ENCODE data around the gene STX18. TPM values are rescaled to one million over a fixed set of nuclear protein-coding genes. Genes with fewer than 3 reads are reported as not detected.

Gene STX18
- total RNA-seq, 4 donors from 2014 or later: 9.2 to 56.9 (median 42.1) TPM

GRCh38 chr4:4384837-4385236 lies 157.0 kb downstream of the STX18 start:
- 57% methylated on average over 5 of the region's 5 CpGs; no CpG with 5 or more reads in 1 of the 2 donors for WGBS, 2 donors (ENCODE audit: low coverage in 1 of 2)
- intact Hi-C loops (cut with DNase I; ENCODE audit: low total_unique reads): no loop called here
- H3K4me1 ChIP-seq: peaks cover 0 to 27% (median 23%) of the 10 kb centered on the region in 4 donors

DNA sequence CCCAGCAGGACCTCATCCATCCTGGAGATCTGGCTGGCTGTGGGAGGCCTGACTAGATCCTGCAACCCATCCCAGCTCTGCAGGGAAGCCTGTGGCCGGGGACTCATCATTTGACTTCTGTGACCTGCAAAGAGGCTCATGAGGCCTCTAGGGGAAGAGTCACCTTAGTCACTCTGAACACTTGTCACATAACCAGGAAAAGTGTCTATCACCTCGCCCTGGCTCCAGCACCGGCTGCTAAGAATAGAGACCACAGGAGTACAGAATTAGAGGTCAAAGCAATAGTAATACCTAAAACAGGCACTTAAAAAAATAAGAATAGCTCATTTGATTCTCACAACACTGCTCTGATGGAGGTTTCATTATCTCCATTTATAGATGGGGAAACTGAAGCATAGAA lies 158.8 kb downstream of the STX18 start:
- DNase-seq: no peak
- no peaks in the 10 kb centered on the region for H3K9me3 ChIP-seq
- intact Hi-C loops (cut with DNase I; ENCODE audit: low total_unique reads): no loop called here
- H3K27me3 ChIP-seq: peaks cover 55% of the 10 kb centered on the region
- 80% methylated on average over 3 of the region's 3 CpGs; no CpG with 5 or more reads in 1 of the 2 donors for WGBS, 2 donors (ENCODE audit: low coverage in 1 of 2)
- TF ChIP-seq EP300 (IDR thresholded peaks at IDR 0.05; ENCODE audit: low read depth) (no peak), POLR2AphosphoS5 (IDR thresholded peaks at IDR 0.05) (no peak), POLR2A (IDR thresholded peaks at IDR 0.05) (no peak)
- TF ChIP-seq, protein P1, sequence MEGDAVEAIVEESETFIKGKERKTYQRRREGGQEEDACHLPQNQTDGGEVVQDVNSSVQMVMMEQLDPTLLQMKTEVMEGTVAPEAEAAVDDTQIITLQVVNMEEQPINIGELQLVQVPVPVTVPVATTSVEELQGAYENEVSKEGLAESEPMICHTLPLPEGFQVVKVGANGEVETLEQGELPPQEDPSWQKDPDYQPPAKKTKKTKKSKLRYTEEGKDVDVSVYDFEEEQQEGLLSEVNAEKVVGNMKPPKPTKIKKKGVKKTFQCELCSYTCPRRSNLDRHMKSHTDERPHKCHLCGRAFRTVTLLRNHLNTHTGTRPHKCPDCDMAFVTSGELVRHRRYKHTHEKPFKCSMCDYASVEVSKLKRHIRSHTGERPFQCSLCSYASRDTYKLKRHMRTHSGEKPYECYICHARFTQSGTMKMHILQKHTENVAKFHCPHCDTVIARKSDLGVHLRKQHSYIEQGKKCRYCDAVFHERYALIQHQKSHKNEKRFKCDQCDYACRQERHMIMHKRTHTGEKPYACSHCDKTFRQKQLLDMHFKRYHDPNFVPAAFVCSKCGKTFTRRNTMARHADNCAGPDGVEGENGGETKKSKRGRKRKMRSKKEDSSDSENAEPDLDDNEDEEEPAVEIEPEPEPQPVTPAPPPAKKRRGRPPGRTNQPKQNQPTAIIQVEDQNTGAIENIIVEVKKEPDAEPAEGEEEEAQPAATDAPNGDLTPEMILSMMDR (IDR thresholded peaks at IDR 0.05): no peak
- no peaks in the 10 kb centered on the region for H3K36me3 ChIP-seq
- H3K27ac ChIP-seq: no peak overlapping the region
- peaks cover 0 to 24% (median 21%) of the 10 kb centered on the region in 4 donors for H3K4me1 ChIP-seq
- in situ Hi-C loops (cut with MboI; ENCODE audit: low pct_ligation_motif_present in 1 of 4, low pct_unique_long_range_greater_than_20kb in 1 of 4, low sequenced_read_pairs in 3 of 4): no loop called here
- H3K4me3 ChIP-seq: no peak overlapping the region

More at GRCh38 chr4:4384837-4385236, 157.0 kb downstream of the STX18 start:
- H3K27me3 ChIP-seq: peaks cover 70% of the 10 kb centered on the region
- H3K4me3 ChIP-seq: no peak overlapping the region
- DNase-seq: no peak
- in situ Hi-C loops (cut with MboI; ENCODE audit: low pct_ligation_motif_present in 1 of 4, low pct_unique_long_range_greater_than_20kb in 1 of 4, low sequenced_read_pairs in 3 of 4): no loop called here
- H3K27ac ChIP-seq: no peak overlapping the region
- TF ChIP-seq EP300 (IDR thresholded peaks at IDR 0.05; ENCODE audit: low read depth) (no peak), POLR2A (IDR thresholded peaks at IDR 0.05) (no peak), POLR2AphosphoS5 (IDR thresholded peaks at IDR 0.05) (no peak)
- TF ChIP-seq, protein P1 (IDR thresholded peaks at IDR 0.05): no peak
- no peaks in the 10 kb centered on the region for H3K9me3 ChIP-seq
- H3K36me3 ChIP-seq: no peaks in the 10 kb centered on the region

GRCh38 chr4:4379540-4380087 lies 162.2 kb downstream of the STX18 start:
- Histone ChIP-seq H3K27ac (no peak overlapping the region), H3K27me3 (peaks cover 25% of the 10 kb centered on the region), H3K36me3 (no peaks in the 10 kb centered on the region), H3K4me3 (no peak overlapping the region), H3K4me1 (no peaks in the 10 kb centered on the region), H3K9me3 (no peaks in the 10 kb centered on the region)
- in situ Hi-C loops (cut with MboI; ENCODE audit: low pct_ligation_motif_present in 1 of 4, low pct_unique_long_range_greater_than_20kb in 1 of 4, low sequenced_read_pairs in 3 of 4): no loop called here
- TF ChIP-seq POLR2A (IDR thresholded peaks at IDR 0.05): no peak
- no peak for TF ChIP-seq POLR2AphosphoS5 (IDR thresholded peaks at IDR 0.05)
- TF ChIP-seq, protein P1 (IDR thresholded peaks at IDR 0.05): no peak
- no peak for TF ChIP-seq EP300 (IDR thresholded peaks at IDR 0.05; ENCODE audit: low read depth)
- intact Hi-C loops (cut with DNase I; ENCODE audit: low total_unique reads): no loop called here
- 39 to 55% methylated on average over 4 to 6 of the region's 6 CpGs for WGBS, 2 donors (ENCODE audit: low coverage in 1 of 2)
- DNase-seq: no peak

GRCh38 chr4:4377732-4378460 lies 164.0 kb downstream of the STX18 start:
- in situ Hi-C loops (cut with MboI; ENCODE audit: low pct_ligation_motif_present in 1 of 4, low pct_unique_long_range_greater_than_20kb in 1 of 4, low sequenced_read_pairs in 3 of 4) (no loop called here), intact Hi-C loops (cut with DNase I; ENCODE audit: low total_unique reads) (no loop called here)
- no peak for TF ChIP-seq POLR2AphosphoS5 (IDR thresholded peaks at IDR 0.05)
- TF ChIP-seq, protein P1 (IDR thresholded peaks at IDR 0.05): no peak
- TF ChIP-seq POLR2A (IDR thresholded peaks at IDR 0.05): no peak
- TF ChIP-seq EP300 (IDR thresholded peaks at IDR 0.05; ENCODE audit: low read depth): no peak
- DNase-seq: no peak
- H3K27ac ChIP-seq: no peak overlapping the region
- peaks cover 11% of the 10 kb centered on the region for H3K27me3 ChIP-seq
- H3K36me3 ChIP-seq: no peaks in the 10 kb centered on the region
- H3K4me1 ChIP-seq: no peaks in the 10 kb centered on the region
- no peaks in the 10 kb centered on the region for H3K9me3 ChIP-seq
- H3K4me3 ChIP-seq: no peak overlapping the region
- WGBS, 2 donors (ENCODE audit: low coverage in 1 of 2): 80 to 81% methylated on average over 20 to 23 of the region's 23 CpGs
